HG03457 (cell line): ENCODE data around the gene SCAMP2.
A peak's percentile ranks its signal among the peaks of the same experiment; 100 is the strongest.

Source experiments
- ATAC-seq: cut with Tn5 transposase; IDR thresholded peaks from one replicate; pipeline ENCODE4 v1.9.1; 2021; ENCODE audit warnings: moderate number of reproducible peaks; ENCODE audit not compliant: unreplicated experiment

Gene SCAMP2

DNA sequence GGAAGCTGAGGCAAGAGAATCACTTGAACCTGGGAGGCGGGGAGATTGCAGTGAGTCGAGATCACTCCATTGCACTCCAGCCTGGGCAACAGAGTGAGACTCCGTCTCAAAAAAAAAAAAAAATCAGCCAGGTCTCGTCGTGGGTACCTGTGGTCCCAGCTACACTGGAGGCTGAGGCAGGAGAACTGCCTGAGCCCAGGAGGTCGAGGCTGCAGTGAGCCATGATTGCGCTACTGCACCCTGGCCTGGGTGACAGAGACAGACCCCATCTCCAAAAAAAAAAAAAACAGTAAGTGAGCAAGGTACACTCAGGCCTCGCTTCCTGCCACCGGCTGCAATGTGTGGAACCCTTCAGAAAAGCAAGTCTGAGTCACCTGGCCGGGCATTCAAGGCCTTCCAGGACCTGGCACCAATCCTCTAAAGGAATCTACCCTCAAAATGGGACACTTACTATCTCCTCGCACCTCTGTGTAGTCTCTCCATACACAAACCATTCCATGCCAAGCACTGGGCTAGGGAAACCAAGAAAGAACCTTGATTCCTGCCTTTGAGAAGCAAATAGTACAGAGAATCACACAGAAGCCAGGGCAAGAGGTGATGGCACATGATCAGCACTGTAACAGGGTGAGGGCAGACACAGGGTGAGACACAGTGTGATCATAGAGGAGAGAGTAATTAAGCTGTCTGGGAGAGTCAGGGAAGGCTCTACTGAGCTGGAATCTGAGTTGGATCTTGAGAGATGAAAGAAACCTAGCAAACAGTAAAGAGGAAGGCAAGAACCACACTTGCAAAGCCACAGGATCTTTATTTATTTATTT lies 9.7 kb downstream of the SCAMP2 start:
- no peak for ATAC-seq

DNA sequence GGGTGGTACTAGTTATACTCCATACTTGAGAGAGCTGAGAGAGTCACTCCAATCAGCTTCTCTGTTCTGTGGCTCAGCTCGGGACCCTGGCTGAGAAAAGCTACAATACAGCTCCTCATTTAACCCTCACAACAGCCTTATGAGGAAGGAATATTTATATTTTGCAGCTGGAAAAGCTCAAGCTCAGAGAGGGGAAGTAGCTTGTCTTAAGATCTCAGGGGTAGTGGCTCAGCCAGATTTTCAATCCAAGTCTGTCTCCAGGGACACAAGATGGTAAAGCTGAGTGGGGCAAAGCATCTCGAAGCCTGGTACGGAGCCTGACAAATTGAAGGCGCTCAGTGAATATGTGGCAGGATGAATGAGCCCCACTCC lies 14.8 kb downstream of the SCAMP2 start:
- ATAC-seq, result no peak

DNA sequence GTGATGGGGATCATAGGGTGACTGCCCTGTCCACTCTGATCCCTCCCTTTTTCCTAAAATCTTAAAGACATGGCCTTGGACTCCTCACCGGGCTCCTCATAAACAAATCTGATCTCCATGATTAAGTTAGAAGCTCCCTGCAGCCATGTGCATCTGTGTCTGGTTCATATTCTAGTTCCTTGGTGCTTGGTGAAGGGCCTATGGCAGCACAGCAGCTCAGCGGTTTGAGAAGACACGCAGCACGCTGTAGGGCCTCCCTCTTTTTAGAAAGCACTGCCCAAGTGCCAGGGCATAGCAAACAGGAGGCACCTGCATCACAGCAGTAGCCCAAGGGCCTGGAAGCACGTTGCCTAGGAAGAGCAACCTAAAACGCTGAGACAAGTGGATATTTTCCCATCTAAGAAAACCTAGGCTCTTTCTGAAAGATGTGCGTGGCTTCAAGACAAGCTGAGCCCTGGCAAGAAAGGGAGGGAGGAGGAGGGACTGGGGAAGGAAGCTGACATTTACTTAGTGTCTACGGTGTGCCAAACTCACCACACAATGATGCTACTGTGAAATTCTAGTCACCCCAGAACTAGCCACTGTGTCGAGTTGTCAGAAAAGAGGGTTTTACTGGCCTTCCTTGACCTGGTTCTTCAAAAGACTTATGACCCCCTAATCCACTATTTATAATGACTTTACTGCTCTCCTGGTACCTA lies 15.3 kb downstream of the SCAMP2 start:
- ATAC-seq, result peak; percentile 21

DNA sequence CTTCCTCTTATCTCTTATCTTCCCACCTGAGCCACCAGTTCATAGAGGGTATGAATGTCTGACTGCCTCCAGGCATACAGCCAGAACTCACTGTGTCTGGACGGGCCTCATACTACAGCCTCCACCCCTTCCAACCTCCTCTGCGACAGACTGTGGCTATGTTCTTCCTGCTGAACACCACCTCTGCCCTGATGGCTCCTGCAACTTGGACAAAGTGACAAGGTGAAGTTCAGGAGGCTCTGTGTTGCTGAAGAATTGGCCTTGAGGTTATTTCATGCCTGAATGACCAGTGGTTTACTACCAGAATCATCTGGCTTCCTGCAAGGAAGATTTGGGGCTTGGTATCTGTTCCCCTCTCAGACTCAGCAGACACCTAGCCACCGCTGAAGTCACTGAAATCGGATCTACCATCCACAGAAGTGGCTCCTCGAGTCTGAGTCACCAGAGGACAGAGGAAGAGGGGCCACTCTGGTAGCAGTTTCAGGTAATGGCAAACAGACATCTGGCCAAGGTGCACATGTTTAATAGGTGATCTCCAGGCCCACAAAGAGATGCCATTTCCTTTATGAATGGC lies 16.0 kb downstream of the SCAMP2 start:
- ATAC-seq, result peak; percentile 52

DNA sequence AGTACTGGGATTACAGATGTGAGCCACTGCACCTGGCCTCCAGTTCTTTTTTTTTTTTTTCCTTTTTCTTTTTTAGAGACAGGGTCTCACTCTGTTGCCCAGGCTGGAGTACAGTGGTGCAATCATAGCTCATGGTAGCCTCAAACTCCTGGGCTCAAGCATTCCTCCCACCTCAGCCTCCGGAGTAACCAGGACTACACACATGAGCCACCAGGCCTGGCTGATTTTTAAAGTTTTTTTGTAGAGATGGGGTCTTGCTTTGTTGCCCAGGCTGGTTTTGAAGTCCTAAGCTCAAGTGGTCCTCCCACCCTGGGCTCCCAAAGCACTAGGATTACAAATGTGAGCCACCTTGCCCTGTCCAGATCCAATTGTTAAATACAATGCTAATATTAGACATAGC lies 16.6 kb downstream of the SCAMP2 start:
- ATAC-seq, result no peak

DNA sequence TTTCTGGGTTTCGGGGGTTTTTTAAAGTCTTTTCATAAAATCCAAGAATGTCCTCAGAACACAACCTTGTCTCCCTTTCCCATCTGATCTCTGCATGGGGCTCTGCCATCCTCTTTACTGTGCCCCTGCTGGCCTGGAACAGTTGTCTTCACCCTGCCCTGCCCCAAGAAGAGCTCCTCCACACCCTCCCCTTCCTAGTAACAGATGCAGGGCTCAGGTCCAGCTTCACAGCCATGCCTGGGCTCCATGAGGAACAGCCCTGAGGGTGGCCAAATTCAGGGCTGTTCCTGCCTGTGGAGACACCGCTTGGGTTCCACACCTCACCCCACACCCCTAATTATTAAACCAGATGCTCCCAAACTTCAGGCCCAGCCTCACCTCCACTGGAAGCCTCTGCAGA lies 17.3 kb downstream of the SCAMP2 start:
- no peak for ATAC-seq

DNA sequence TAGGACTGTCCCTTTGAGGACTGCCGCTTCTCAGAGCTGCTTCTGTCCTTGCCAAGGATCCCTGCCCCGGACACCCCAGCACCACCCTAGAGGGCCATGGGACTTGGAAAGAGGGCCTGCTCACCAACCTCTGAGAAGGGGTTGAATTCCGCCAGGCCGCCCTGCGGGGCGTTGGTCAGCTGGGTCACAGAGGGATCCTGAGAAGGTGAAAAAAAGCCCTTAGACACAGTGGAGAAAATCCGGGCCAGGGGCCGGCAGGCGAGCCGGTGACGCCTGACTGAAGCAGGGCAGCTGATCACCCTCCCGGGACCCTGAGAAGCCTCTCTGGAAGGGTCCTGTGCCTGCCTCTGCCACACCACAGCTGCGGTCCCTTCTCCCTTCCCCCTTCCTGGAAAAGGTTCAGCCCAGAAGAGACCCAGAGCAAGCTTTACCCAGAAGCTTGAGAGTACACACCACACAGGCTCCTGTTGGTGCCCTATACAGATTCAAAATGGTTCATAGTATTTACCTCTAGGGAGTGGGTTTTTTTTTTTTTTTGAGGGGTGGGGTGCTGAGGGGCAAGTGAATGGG lies 18.6 kb downstream of the SCAMP2 start:
- no peak for ATAC-seq

DNA sequence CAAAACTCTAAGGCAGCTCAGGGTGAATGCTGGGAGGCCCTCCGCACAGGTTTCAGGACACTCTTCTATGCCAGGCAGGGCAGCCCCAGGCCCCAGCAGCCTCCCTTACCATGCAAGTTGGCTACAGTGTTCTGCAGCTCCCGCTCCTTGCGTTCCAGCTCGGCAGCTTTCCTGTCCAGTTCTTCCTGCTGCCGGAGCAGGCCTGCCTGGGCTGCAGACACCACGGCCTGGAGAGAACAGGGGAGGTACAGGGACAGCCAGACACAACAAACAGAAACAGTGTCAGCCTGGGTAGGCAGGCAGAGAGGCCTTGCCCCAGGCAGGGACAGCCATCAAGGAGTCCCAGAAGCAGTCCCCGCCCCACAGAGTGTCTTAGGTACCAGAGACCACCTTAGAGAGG lies 21.2 kb downstream of the SCAMP2 start:
- no peak for ATAC-seq

DNA sequence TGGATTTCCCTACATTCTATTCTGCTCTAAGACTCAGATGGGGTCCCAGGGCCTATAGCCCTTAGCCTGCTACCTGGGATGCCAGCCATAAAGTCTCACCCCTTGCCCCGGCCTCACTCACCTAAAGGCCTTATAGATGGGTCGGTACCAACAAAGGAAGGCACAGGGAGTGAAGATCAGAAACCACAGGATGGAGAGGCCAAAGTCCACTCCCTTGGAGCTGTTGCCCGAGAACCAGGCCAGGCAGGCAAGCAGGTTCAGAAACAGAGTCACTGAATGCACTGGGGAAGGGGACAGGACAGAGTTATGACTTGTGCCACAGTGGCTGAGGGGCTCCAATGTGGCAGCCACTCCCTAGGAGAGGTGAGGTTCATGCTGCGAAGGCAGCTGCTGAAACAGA lies 22.8 kb downstream of the SCAMP2 start:
- no peak for ATAC-seq

DNA sequence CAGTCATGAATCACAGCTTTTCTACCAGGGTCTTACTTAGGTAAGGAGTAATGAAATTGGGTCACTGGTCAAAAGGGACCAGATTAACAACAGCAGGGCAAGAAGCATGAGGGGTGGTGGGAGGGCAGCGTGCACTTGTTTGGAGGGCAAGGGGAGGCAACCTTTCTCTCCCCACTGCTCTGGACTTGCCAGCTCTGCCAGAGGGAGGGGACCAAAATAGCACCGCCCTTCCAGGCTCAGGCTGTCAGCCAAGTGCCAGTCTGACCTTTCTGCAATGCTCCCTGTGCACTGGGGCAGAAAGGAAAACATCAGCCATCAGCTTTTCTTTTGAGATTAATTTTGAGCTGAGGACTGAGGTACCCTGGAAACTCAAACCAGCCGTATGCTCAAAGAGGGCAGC lies 25.7 kb downstream of the SCAMP2 start:
- ATAC-seq, result no peak

DNA sequence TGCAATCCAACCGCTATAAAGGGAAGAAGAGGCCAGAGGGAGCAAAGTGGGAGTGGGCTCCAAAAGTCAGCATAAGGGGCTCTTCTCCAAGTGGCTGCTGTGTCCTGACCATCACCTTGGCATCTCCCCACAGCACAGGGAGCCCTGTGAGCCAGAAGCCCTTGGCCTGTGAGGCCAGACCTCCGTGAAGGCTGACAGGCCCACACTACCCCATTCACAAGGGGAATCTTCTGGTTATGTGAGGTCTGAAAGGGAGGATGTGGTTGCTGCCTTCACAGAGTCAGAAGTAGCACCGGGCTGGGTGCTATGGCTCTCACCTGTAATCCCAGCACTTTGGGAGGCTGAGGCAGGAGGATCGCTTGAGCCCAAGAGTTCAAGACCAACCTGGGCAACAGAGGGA lies 27.6 kb downstream of the SCAMP2 start:
- no peak for ATAC-seq

DNA sequence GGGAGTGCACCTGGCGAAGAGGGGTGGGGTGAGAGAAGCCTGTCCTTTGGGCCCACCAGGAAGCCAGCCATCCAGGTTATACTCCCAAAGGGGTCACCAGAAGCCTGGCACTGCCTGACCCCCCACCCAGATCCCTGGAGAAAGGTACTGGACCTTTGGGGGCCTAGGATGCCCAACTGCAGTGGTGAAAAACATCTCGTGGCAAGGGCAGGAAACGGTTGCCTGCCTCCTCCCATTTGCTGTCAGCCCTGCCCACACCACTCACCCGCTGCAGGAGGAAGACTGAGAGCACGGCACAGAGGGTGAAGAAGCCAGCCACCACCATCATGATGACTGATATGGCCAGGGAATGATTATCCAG lies 28.0 kb downstream of the SCAMP2 start:
- no peak for ATAC-seq

DNA sequence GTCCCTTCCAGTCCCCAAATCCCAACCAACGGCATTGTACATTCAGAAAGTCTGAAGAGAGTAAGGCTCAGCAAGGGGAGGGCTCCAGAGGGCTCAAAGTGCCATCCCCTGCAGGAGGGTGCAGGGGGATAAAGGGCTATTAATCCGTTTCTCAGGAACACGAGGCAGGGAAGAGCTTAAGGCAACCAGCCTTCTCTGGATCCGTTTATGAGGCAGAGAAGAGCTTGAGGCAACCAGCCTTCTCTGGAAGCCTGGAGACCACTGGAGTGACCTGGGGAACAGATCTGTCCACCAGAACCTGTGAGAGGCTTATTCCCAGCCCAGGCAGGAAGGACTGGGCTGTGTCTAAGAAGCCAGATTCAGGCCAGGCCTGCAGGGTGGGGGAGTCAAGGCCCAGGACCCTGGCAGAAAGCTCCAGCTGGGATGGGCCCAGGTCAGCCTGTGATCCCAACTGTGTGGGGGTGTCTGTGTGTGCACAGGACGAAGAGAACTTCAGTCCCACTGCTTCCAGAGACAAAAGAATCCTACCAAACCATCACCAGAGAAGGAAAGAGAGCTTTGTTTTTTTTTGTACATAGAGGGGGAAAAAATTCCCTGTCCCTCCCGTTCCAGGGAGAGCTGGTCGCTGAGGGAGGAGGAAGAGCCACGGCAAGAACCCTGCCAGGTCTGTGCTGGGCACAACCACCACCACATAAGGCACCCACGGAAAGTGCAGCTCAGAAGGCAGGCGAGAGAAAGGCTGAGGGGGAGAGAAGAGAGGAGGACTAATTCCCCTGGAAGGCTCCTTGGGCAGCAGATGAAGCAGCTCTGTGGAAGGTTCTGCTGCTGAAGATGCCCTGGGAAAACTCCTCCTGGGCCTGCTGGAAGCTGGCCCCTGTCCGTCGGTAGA lies 28.6 kb downstream of the SCAMP2 start:
- no peak for ATAC-seq

DNA sequence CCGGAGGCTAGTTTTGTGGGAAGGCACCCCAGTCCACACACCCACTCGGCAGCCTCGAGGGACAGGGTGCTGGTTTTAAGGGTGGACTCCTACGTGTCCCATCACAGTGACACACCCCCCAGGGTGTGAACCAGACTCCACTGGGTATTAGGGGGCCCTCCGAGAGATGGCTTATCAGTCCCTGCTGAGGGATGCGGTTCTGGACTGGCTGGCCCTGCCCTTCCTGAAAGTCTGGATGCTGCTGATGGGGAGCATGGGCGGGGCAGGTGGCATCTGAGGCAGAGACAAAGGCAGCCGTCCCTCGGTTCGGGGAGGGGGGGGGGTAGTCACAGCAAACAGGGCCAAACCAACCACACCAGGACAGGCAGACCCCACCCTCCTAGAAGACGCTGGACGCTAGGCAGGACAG lies 29.3 kb downstream of the SCAMP2 start:
- no peak for ATAC-seq

DNA sequence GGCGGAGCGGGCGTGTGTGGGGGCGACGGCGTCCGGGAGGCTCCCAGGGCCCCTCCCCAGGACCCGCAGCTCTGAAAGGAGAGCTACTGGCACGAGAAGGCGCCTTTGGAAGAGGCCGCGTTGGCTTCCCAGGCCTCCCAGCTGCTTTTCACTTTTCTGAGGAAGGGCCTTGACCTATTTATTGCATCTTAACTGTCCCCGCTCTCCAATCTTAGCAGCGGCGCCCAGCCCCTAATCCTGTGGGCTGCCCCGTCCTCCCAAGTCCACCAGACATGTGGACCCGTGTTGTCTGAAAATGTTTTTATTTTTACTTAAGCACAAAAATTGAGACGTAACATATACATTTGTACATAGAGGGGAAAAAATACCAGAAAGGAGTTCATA lies 29.7 kb downstream of the SCAMP2 start:
- ATAC-seq, result no peak

DNA sequence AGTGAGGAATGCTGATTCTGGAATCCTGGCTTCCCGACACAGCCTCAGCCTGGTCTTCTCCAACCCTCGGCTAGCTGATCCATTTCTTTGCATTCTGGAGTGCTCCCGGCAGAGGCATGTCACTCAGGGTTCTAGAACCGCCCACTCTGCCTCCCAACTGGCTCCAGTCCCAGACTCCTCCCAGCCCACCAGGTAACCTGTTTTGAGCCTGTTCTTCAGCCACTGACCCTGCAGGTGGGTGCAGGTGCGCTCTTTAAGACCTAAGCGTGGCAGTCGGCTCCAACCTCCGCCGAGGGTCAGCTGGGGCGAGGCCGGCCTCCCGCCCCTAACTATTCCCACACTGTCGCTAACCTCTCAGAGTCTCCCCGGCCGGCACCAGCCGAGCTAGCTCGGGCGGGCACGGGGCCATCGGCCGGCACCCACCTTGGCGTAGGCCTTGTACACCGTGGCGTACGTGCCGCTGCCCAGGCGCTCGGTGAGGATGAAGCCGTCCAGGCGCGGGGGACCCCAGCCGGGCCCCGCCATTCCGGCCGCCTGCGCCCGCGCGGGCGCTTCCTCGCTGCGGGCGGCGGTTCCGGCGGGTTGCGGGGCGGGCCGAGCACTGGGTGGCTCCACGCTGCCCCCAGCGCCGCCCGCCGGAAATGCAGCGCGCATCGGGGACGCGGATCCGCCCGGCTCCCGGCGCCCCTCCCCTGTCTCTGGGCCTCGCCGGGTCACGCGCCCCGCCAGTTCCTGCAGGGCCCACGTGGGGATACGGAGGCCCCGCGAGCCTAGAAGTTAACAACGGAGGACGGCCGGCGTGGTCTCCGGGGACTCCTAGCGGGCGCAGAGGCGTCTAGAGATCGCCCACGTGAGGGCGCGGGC lies 30.4 kb downstream of the SCAMP2 start, which contains the start of gene ULK3:
TSS of gene ULK3 (minus strand) at position 576 of the 864 bp plus-strand sequence. CDS start at position 525, 51 bp downstream.
- peak; percentile 60 for ATAC-seq

DNA sequence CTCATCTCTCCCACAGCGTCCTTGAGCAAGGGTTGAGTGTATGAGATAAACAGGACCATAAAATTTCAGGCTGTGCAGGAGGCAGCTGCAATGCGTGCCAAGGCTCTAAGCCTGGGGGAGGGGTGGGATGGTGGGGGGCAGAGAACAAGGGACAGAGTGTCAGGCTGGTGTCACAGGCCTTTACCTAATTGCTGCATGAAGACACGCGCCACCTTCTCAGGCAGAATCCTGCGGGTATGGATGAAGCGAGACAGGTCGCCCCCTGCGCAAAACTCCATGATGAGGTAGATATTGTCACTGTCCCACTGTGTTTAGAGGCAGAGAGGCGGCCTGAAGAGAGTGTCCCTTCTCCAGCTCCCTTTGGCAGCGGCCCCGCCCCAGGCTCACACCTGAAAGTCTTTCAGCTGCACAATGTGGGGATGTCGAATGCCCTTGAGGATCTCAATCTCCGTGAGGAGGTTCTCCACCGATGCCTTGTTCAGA lies 31.2 kb downstream of the SCAMP2 start:
- ATAC-seq, result no peak

DNA sequence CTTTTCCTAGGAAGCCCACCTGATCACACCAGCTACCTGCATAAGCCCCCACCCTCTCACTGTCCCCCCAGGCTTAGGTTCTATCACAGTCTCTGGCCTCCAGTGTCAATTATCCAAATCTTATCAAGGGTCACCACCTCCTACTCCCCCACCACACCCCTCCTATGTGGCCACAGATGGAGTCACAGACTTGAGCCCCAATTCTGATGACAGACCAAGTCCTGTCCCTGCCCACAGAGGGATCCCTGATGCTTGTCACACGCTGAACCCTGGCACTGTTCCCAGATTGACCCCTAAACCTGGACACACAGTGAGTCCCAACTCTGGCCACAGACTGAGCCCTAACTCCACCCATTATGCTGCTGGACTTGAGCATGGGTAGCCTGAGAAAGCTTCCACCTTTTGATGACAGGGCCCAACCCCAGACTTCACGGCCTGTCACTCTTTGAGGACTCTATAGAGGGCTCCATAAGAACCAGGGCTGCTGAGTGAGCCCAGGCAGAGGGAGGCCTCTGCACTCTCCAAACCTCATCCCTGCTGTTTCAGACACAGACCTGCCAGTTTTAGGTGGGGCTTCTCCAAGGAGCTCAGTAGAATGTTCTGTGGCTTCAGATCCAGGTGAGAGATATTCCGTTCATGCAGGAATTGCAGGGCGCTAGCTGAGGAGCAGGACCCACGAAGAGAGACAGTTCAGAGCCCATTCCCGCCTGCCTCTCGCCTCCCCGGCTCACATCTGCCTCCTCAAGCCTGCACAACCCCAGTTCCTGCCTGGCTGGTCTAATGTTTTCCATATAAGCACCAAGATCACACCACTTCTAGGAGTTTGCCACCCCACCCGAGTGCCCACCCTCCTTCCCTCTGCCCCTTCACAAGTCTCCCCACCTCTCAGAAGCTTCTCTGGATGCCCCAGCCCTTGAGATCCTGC lies 32.1 kb downstream of the SCAMP2 start:
- ATAC-seq, result no peak
